GM21723 (cell line): ENCODE results near the gene FRS2.

Experiments used
- ATAC-seq: cut with Tn5 transposase; IDR thresholded peaks from one replicate; pipeline ENCODE4 v1.9.1; 2021; ENCODE audit warnings: mild to moderate bottlenecking, moderate library complexity; ENCODE audit not compliant: unreplicated experiment

FRS2 gene

DNA sequence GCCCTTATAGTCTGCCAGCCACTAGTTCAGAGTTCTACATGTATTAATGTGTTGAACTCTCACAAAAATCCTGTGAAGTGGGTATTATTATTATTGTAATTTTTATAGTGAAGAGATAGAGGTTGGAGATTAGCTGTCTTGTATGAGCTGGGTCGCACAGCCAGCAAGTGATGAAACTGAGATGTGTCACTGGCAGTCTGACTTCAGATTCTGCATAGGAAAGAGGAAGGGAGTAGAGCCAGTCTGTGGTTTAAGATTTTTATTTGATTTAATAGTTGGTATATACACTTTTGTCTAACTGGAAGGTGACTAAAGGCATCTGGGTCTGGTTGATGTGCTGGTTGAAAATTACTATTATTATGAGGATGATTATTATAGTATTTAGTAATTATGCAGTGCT, 5.8 kb upstream of the FRS2 start:
- no peak for ATAC-seq

DNA sequence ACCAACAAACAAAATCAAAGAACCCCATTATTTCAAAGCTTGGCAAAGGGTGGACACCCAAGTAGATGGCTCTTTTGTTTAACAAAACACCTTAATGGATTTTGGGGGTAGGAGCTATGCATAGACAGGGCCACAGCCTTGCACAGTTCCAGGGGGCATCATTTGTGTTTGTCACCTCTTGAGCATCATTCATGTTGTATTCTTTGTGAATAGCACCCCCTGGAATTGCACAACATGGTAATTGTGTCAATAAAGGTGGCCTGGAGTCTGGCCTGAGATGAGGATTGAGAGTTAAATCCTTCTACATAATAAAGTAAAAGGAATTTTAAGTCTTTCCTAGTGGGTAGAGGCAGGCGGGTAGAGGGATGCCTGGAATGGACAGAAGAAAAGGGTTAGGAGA, 3.3 kb upstream of the FRS2 start:
- no peak for ATAC-seq

DNA sequence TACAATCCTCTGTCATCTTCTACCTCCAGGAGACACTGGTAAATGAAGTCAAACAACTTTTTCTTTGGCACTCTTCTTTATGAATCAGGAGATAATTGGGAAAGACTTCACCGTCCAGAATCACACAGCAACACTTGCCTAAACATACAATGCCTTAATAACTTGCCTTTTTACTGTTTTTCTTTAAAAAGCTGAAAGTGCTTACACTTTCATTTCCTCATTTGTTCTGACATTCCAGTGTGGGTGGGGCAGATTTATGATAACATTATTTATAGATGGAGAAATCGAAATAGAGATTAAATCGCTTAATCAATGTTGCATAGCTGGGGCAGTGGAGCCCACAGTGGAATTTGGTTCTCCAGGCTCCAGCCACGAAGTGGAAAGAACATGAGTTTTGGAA, 2.8 kb upstream of the FRS2 start:
- ATAC-seq: no peak

DNA sequence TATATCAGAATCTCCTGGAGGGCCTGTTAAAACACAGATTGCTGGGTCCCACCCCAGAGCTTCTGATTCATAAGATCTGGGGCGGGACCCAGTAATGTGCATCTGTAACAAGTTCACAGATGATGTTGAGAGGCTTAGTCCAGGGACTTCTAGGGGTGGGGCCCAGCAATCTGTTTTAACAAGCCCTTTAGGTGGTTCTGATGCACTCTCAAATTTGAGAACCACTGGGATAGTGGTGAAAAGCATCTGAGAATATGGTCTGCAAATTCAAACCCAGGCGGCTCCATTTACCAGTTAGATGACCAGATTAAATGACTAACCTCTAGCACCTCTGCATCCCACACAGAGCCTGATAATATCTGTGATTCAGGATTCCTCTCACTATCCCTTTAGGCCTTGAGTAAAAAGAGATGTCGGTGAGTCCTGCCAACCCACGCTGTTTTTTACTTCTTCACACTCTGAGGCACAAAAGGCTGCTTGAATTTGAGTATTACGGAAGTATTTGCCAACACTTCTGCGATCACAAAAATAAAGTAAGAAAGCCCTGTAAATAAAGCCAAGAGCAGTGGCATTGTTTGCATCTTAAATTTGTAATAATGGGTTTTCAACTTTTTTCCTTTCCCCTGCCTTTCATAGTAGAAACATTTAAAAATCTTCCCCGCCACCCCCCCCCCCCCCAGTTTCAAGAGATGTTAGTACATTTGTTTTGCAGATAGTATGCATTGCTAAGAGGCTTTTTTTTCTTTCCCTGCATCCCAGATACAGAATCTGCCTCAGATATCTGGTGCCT, 1.8 kb upstream of the FRS2 start:
- ATAC-seq: no peak

DNA sequence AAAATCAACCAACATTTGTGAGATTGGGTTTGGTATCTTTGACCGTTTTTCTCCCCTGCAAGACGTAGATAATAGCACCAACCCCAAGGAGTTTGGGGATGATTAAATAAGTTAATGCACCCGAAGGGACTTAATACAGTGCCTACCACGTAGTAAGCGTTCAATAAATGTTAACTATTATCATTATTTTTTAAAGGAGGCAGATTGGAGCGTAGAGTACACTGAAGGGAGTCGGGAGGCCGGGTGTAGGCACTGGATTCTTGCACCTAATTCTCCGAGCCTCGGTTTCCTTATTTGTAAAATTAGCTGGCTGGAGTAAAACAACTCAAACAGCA, 367 bp upstream of the FRS2 start:
- no peak for ATAC-seq

DNA sequence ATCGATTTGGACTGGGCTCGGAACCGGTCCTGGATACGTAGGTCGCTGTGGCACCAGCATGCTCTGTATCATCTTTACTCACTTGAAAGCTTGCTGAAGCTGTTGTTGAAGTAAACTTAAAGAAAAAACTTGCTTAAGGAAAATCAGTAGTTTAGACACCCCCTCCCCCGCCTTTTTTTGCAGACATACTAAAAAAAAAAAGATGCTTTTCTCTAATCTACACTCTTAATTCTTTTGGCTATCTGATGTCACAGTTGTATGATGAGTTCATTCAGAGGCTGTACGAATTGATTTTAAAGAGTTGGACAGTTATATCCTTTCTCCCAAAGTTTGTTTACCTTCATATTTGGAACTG, 865 bp downstream of the FRS2 start:
- no peak for ATAC-seq

DNA sequence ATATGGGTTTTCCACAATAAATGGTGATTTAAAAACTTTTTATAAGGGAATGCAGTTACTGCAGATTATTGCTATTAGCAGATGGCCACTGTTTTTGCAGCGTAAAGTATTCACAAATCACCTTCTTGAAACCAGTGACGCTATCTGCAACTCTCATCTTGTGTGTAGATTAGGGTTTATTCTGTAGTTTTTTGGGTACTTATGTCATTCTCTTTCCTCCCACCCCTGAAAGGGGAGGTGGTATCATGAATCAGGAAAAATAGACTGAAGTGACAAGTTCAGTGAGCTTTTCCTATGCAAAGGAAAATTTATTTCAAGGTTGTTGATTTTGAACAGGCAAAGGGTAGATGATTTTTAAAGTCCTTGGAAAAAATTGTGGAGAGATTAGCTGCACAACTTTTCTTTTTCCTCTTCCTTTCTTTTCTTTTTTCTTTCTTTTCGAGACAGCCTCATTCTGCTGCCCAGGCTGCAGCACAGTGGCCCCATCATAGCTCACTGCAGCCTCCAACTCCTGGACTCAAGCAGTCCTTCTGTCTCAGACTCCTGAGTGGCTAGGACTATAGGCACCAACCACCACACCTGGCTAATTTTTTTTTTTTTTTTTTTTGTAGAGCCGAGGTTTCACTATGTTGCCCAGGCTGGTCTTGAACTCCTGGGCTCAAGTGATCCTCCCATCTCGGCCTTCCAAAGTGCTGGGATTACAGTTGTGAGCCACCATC, 1.6 kb downstream of the FRS2 start:
- ATAC-seq: no peak

DNA sequence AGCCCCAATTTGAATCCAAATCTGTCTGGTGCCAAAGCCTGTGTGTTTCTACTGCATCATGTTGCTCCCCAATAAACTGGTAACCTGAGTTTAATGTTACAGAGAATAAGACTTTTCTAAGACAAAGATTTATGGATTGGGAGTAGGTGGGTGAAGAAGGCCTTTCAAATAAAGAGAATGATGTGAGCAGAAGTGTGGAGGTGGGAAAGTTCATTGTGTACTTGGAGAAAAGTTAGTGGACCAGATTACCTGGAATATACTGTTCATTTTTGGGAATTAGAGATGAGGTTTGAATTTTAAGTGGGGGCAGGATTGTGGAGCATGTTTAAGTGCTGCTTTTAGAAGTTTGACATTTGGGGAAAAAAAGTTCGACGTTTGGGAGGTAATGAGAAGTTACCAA, 3.1 kb downstream of the FRS2 start:
- no peak for ATAC-seq

DNA sequence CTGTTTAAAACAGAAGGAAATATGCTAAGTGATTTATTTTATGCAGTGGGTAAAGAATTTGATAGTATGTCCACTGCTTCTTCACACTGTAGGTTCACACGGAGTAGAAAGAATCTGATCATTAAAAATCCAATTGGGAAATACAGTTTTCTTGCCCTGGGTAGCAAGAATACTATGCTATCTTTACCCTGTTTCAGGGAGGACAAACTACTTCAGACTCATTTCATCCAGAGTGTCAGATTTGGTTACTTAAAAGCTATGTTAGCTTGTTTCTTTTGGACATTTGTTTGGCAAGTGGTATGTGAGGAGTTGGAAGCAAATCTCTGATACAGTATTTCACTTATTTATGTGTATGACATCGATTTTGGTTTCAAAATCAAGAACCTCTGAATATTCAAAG, 4.3 kb downstream of the FRS2 start:
- no peak for ATAC-seq

DNA sequence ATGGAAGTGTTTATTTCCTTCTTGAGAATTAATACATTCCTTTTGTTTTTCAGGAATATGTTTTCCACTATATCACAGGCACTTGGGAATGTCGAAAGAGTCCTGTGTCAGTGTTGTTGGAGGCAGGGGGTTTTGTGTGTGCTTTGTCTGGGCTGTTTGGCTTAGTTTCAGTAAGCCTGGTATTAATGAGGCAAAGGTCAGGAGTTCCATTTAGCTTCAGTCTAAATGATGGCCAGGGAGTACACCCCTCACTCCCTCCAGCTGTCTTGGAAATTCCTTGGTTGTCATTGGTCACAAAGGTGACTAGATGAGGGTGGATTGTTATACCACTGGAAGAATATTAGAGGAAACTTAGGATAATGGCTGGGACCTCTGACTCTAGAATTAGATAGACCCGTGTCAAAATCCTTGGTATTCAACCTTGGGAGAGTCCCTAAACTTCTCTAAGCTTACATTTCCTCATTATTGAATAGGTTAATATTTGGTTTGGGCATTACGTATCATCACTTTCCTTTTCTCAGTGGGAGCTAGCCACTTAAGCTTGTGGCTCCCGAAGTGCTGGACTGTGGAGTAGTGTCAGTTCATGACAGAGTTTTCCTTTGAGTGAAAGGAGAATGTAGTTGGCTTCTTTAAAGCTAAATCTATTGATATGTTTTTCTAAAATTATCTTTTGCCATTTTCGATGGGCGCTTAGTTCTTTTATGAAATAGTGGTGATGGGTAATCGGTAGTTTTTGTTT, 5.2 kb downstream of the FRS2 start:
- no peak for ATAC-seq

DNA sequence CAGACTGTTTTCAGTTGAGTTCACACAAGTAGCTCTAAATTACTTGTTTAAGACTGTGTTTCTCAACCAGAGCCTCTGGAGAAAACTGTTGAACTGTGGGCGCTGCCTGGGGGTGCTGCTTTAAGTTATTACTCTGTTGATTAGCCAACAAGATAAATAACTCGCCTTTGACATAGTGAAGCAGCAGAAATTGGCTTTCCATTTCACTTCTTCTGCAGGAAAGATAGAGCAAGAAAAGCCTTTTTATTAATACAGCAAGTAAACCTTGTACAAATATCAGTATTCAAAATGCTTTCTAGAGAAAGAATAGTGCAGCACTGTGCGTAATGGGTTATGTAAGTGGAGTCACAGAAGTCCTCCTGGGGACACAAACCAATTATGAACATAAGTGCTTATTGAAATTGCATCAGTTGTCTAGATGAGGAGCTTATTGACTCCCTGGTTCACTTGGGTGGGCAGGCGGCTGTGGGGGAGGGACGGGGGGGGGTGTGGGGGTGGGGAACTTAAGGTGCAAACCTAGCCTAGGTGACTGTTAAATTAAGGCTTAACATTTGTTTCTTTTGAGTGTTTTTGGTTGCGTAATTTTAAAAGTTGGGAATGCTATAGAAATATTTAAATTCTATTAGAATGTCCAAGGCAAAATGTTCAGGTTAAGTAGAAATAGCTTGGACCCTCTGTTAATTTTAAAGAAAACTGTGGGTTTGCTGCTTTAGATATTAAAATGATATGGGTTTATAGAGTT, 6.3 kb downstream of the FRS2 start:
- no peak for ATAC-seq

DNA sequence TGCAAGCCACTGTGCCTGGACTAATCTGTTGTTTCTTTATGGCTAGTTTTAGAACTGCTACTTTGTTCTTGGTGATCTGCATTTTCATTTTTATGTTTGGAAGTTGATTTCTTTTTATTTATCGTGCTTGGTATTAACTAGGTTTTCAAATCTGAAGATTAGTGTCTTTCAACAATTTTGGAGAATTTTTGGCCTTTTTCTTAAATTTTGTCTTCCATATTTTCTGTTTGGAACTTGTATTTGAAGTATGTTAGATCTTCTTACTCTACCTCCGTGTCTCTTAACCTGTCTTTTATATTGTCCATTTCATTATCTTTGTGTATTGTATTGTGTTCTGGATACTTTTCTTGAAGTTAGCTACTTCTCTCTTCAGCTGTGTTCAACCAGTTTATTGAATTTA, 9.5 kb downstream of the FRS2 start:
- no peak for ATAC-seq

DNA sequence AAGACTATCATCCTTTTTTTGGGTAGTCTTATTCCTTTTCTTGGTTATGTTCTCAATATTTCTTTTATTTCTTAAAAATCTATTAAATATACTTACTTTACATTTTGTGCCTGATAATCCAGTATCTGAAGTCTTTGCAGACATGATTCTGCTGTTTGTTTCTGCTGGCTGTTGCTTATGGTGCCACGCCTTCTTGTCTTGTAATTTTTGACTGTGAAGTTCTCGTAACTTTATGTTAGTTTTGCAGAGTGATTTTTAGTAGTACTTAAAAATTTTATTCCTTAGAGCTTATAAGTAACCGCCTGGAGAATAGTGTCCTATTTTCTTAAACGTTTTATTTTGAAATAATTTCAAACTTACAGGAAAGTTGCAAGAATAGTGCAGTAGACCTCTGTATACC, 10.5 kb downstream of the FRS2 start:
- ATAC-seq: no peak

DNA sequence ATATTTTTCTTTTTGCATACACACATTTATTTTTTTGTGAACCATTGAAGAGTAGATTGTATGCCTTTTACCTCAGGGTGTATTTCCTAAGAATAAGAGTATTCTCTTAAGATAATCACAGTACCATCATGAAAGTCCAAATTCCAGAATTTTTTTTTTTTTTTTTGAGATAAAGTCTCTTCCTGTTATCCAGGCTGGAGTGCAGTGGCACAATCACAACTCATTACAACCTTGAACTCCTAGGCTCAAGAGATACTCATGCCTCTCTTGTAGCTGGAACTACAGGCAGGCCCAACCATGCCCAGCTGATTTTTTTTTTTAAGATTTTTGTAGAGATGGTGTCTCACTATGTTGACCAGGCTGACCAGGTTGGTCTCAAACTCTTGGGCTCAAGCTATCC, 10.9 kb downstream of the FRS2 start:
- ATAC-seq: no peak

DNA sequence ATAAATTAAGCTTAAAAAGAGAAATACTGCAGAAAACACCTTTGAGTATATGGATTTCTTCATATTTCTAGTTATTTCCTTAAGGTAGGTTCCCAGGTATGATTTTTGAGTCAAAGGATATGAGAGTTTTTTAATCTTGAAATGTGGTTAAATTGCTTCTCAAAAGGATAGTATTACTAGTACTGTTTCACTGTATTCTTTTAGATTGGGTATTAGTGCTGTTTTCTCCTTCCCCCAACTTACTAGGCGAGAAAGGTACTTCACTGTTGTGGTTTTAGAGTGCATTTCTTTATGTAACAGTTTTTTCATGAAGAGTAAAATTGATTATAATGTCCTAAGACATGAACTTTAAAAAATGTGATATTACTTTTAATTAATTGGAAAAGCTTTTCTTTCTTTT, 13.5 kb downstream of the FRS2 start:
- ATAC-seq: no peak

DNA sequence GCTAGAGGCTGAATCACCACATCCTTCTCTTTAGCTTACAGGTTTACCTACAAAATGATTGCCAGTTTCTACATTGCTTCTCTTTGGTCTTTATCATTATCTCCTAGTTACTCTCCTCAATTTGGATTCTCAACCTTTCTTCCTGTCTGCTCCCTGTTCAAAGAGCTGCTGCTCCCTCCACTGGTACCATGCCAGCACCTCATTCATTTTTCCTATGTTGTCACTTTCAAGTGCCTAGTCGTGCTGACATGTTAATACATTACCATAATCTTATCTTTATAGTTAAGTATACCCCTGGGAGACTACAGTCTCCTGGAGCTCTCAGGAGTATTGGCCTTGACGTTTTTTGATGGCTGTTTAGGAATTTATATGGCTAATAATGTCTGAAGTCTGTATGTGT, 14.2 kb downstream of the FRS2 start:
- ATAC-seq: no peak

DNA sequence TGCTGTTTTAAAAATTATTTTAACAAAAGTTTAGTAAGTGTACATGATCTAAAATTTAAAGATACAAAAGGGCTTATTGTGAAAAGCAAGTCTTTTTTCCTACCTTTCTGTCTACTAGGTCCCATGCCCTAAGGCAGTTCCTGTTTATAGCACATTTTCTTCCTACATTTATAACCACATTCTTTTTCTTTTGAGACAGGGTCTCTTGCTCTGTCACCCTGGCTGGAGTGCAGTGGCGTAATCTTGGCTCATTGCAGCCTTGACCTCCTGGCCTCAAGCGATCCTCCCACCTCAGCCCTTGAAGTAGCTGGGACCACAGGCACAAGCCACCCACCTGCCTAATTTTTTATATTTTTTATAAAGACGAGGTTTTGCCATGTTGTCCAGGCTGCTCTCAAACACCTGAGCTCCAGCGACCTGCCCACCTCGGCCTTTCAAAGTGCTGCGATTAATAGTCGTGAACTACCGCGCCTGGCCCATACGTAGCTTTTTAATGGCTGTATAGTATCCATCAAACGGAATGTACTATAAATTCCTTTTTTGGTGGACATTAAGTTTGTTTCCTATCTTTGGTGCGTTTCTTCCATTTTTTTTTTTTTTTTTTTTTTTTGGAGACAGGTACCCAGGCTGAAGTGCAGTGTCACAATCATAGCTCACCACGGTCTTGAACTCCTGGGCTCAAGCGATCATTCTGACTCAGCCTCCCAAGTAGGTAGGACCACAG, 20.9 kb downstream of the FRS2 start:
- ATAC-seq: no peak

DNA sequence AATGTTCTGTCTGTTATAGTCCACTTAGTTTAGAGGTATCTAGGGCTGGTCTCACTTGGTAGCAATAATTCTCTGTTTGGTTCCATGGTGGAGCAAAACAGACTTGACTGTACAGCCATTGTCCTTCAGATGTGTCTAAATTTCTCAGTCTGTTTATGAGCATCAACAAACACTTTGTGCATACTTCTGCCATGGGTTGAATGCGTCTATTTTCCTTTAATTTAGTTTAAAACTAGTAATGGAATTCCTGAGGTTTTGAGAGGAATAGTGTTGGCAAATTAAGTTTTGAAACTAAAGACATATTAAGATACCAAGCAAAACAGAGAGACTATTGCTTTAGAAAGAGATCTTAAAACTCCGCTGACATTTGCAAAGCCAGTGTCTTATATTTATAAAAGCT, 22.6 kb downstream of the FRS2 start:
- ATAC-seq: no peak

DNA sequence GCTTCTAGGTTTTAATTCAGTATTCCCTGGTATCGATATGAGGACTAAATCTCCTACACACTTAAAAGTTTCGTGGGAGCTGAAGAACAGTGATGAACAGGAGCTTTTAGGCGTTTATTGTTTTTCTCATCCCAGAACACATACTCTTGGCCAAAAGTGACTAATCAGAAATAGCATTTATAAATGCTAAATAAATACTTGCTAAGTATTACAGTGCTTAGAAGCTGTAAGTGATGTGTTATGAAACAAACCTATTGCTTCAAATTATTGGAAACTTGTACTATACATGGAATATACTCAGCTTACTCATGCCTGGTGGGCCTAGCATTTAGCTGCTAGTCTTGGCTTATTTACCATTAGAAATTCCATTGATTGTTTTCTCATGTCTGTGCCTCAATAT, 24.9 kb downstream of the FRS2 start:
- no peak for ATAC-seq

DNA sequence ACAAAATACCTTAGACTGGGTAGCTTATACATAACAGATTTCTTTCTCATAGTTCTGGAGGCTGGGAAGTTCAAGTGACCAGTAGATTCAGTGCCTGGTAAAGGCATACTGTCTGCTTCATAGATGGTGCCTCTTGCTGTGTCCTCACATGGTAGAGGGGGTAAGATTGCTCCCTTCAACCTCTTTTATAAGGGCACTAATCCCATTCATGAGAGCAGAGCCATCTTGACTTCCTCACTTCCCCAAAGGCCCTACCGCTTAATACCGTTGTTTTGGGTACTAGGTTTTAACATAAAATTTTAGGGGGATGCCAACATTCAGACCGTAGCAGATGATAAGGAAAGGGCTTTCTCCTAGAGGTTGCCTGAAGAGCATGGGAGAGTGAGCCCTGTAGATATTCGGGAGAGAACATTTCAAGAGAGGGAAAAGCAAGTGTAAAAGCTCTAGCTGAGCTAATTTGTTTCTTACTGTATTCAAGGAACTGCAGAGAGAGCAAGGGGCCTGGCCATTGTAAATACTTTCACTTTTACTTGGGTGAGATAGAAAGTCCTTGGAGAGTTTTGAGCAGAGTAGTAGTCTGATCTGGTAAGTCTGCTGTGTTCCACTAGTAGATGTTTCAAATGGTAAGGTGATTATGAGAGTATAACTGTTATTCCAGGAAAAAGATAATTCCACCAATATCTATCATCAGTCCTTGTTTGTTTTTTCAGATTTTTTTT, 27.3 kb downstream of the FRS2 start:
- ATAC-seq: peak; percentile 97
